GM19239 (cell line): ENCODE results near the gene CDRT15L2.
"Not testable (repeated sequence)": the region's sequence is repeated elsewhere in the genome, so short reads cannot be mapped to it uniquely, and the experiment has no call there.

Source experiments
- DNase-seq: peaks from one replicate; pipeline ENCODE4 v3.0.0; 2011; ENCODE audit warnings: low spot score; ENCODE audit not compliant: insufficient read length
- FAIRE-seq: peaks from 2 replicates; lab custom pipeline; 2011; peaks lifted over from hg19 to GRCh38; lab: Jason Lieb, UNC

Gene CDRT15L2

GRCh38 chr17:20568604-20569003 lies 10.9 kb upstream of the CDRT15L2 start:
- DNase-seq, FAIRE-seq: not testable (repeated sequence)

- not testable (repeated sequence) for DNase-seq, FAIRE-seq
These were observed 7.9 kb upstream of the CDRT15L2 start for GRCh38 chr17:20571653-20572052.

DNA sequence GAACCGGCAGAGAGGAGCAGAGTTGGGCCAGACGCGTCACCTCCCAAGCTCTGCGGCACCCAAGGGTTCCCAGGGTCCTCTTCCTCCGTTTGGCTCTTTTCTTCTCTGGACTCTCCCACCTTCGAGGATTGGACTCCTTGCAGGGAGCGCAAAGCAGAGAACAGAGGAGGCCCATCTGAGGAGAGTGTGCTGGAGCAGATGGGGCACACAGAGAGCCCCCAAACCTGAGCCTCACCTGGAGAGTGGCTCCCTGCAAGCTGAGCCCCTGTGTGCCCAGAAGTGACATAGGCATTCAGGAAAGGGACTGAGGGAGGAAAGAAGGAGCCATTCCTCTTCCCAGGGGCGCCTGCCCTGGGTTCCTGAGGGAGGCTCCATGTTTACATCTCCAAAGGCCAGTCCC lies 6.3 kb upstream of the CDRT15L2 start:
- DNase-seq, FAIRE-seq: not testable (repeated sequence)

GRCh38 chr17:20575071-20575470 lies 4.5 kb upstream of the CDRT15L2 start:
- DNase-seq, FAIRE-seq: not testable (repeated sequence)

DNA sequence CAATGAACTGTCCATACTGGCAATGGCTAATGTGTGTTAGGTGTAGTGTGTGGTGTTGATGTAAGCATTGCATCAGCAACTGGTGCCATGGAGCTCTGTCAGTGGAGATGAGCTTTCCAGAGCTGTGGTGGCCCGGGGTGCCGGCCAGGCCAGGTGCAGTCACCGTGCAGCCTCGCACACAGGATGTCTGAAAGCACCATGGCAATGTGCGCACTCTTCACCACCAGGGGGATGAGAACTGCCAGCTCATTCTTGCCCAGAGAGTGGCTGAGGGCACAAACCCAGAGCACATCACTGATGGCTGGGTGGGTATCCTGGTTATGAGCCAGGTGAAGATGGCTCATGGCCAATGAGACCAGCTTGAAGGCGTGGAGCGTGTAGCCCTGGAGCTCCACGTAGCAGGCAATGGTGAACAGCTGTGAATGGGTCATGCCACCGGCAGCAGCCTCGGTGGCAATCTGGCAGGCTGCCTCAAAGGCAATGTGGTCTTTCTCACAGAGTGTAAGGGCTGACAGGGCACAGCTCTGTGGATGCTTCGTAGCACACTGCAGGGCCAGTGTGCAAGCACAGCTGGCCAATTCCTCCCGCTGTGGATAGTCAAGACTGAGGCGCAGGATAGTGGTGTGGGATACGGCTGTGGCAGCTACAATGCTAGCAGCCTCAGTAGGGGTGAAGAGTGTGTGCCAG lies 4.5 kb downstream of the CDRT15L2 start:
- not testable (repeated sequence) for FAIRE-seq, DNase-seq

DNA sequence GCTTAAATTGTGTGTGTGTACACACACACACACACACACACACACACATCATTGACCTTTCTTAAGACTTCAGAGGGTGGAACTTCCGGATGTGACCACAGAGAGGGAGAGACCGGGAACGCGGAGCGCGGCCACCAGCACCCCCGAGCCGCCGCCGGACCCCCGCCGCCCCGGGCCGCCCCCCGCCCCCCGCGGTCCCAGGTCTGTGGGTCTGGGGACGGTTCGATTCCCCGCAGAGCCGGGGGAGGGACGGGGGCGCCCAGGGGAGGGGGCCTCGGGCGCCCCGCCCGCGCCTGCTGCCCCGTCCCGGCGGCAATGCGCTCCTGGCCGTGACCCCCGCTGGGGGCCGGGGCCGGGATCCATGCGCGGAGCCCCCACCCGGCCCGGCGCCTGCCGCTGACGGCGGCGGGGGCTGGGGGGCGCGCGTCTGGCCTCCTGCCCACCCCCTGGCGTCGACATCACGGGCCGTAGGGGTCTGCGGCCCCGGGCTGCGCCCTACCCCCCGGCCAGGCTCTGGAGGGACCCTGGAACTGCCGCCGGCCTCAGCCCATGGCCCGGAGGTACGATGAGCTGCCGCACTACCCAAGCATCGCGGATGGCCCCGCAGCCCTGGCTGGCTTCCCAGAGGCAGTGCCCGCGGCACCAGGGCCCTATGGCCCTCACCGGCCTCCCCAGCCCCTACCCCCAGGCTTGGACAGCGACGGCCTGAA lies 9.4 kb downstream of the CDRT15L2 start:
- not testable (repeated sequence) for DNase-seq, FAIRE-seq

DNA sequence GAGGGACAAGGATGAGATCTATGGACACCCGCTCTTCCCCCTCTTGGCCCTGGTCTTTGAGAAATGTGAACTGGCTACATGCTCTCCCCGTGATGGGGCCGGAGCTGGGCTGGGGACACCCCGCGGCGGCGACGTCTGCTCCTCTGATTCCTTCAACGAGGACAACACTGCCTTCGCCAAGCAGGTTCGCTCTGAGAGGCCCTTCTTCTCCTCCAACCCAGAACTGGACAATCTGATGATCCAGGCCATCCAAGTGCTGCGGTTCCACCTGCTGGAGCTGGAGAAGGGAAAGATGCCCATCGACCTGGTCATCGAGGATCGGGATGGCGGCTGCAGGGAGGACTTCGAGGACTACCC lies 9.9 kb downstream of the CDRT15L2 start:
- not testable (repeated sequence) for DNase-seq, FAIRE-seq

GRCh38 chr17:20591040-20591439 lies 11.5 kb downstream of the CDRT15L2 start:
- not testable (repeated sequence) for DNase-seq, FAIRE-seq

DNA sequence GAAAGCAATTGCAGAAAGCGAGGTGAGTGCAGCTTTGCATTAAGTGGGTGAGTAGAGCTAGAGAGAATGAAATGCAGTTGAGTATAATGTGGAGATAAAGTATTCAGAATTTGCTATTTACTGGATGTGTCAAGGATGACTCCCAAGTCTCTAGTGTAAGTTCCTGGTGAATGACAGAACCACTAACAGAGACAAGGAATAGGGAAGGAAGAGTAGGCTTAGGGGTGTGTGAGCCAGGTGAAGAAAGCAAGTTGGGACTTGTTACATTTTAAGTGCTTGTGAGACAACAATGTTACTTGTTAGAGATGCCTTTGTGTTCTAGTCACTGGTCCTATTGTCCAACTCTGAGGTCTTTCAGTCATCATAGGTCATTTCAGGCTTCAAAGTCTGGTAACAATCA lies 26.0 kb downstream of the CDRT15L2 start:
- not testable (repeated sequence) for FAIRE-seq

DNA sequence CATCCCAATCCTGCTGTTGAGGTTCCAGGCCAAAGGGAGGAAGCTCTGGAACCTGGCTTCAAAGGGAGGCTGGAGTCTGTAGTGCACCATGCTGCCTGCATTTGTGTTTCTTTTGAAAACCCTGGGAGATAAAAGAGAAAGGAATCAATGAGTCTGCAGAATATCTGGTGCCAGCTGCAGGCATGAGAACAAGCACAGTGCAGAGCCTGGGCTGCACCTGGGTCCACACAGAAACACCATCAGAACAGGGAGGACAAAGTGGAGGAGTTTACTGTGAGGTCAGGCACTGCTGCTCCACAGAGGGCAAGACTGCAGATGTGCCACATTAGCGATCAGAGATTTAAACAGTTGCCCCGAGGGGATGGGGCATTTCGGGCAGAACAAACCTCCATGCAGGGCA lies 30.0 kb downstream of the CDRT15L2 start:
- FAIRE-seq, DNase-seq: not testable (repeated sequence)

More for the DNA sequence above, 26.0 kb downstream of the CDRT15L2 start:
- not testable (repeated sequence) for DNase-seq

DNA sequence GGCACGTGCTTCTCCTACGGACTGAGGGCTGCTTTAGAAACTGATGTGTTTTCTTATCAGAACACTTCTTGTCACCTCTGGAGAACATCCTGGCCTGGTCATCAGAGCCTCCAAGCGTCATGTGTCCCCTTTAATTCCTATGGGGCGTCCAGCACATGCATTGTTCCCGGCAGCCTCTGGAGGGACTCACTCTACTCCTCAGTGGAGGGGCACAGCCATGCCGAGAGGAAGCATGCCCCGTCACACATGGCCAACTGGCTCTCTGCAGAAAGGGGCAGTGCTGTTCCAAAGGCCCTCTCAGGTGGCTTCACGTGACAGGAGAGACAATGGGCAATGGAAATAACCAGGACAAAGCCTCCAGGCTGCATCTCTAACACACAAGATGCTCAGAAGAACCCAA lies 31.8 kb downstream of the CDRT15L2 start:
- no peak for DNase-seq
- no peak for FAIRE-seq

- DNase-seq (no peak), FAIRE-seq (no peak)
These were observed 33.1 kb downstream of the CDRT15L2 start for GRCh38 chr17:20612635-20613034.

DNA sequence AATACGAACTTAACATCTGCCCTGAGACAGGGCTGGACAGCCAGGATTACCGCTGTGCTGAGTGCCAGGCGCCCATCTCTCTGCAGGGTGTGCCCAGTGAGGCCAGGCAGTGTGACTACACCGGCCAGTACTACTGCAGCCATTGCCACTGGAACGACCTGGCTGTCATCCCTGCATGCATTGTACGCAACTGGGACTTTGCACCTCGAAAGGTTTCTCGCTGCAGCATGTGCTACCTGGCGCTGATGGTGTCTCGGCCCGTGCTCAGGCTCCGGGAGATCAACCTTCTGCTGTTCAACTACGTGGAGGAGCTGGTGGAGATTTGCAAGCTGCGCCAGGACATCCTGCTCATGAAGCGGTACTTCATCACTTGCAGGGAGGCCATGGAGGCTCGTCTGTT lies 33.7 kb downstream of the CDRT15L2 start:
- DNase-seq: no peak
- no peak for FAIRE-seq

- no peak for FAIRE-seq
These were observed 34.4 kb downstream of the CDRT15L2 start for GRCh38 chr17:20613905-20614304.

DNA sequence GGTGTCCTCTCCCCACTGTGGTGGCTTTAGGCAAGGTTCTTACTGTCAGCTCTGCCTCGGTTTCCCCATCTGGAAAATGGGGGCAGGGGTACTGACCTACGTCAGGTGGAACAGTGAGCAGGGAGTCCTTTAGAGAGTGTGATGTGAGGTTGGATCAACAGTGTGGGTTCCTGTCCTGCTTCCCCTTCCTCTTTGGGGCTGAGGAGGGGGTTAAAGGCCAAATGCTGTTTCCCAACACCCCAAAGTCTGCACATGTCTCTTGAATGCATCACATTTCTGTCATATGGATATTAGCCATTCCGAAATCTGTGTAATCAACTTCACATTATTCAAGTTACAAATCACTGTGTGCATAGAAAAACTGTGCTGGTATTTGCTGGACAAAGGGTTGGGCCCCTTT lies 35.9 kb downstream of the CDRT15L2 start:
- FAIRE-seq, DNase-seq: not testable (repeated sequence)

More at GRCh38 chr17:20613905-20614304, 34.4 kb downstream of the CDRT15L2 start:
- DNase-seq: no peak
